HG02973 (cell line): ENCODE results near the gene AIFM1.
A peak's percentile ranks its signal among the peaks of the same experiment; 100 is the strongest.

Experiments
- ATAC-seq: cut with Tn5 transposase; IDR thresholded peaks from one replicate; pipeline ENCODE4 v1.9.1; 2021; ENCODE audit warnings: moderate library complexity; ENCODE audit not compliant: unreplicated experiment

Gene AIFM1

GRCh38 chrX:130170752-130171445 lies 5.3 kb upstream of the AIFM1 start:
- peak; percentile 62 for ATAC-seq

DNA sequence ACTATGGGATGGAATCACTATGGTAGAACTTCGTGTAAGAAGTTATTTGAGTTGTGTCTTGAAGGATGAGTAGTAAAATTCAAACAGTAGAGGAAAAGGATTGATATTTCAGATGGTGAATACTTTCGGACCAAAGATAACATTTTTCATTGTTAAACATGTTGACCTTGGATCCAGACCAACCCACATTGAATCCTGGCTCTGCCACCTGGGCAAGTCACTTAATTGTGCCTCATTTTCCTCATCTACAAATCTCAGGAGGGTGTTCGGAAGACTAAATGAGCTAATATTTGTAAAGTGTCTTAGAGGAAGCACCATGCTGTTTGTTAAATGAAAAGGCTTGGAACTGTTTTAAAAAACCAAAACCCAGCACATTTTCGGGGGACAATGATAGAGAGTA lies 1.4 kb upstream of the AIFM1 start:
- ATAC-seq, result no peak

DNA sequence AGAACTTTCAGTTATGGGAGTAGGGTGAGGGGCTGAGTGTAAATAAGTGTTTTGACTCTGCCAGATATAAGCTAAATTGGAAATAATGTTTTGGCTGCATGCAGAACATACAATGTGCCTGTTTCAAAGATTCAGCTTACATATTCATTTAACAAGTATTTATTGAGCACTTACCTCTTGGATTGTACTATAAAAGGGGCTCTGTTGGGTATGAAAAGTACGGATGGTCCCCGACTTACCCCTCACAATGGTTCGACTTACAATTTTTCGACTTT lies 799 bp upstream of the AIFM1 start:
- ATAC-seq, result no peak

GRCh38 chrX:130165181-130165702 lies 399 bp downstream of the AIFM1 start:
- peak; percentile 15 for ATAC-seq

GRCh38 chrX:130163398-130163797 lies 2.2 kb downstream of the AIFM1 start:
- ATAC-seq, result no peak

DNA sequence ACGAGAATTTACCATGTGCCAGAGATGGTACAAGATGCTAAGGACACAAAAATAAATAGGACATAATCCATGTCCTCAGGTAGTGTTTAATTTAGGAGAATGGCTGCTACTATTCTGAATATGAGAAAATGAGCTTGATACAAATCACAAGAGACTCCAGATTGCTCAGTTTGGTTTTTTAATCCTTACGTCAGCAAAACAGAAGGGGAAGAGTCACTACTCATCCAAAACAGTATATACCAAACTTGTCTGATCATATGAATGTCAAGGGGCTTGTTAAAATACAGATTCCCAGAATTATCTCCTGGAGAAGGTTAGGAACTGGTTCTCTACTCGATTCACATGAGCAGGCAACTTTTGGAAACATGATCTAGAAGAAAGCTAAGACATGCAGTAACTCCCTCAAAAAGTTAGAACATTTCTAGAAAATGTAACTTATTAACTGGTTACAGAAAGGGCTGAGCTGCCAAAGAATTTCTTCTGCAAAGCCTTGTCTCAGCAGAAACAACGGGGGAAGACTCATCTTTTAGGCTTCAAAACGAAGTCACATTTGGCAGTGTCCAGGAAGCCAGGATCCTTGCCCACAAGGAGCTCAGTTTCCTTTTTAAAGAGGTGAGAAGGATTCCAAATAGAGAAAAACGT lies 3.4 kb downstream of the AIFM1 start:
- ATAC-seq, result no peak

- ATAC-seq, result no peak
These were observed 5.9 kb downstream of the AIFM1 start for GRCh38 chrX:130159776-130160175.

DNA sequence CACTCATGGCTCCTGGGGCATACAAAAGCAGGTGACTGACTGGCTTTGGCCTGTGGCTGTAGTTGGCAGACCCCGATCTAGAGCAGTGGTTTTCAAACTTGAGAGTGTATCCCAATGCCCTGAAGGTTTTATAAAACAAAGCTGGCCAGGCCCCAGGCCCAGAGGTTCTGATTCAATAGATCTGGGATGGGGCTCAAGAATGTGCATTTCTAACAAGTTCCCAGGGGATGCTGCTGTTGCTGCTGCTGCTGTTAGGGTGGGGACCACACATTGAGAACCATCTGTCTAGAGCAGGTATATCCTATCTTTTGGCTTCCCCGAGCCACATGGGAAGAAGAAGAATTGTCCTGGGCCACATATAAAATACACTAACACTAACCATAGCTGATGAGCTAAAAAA lies 7.3 kb downstream of the AIFM1 start:
- ATAC-seq, result no peak

DNA sequence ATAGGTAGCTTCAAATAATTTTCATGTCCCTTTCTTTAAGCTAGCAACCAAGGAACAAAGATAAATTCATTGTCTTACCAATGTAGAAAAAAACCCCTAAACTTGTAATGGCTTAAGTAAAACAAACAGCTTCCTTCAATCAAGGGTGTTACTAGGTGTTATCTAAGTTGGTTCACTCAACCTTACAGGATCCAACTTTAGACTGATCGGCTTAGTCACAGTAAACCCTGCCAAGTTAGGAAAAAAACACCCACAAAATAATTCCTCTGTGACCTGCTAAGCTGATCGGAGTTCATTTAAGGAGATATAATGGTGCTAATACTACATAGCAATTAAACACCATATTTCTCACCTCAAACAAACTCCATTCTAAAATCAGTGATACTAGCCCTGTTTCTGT lies 10.1 kb downstream of the AIFM1 start:
- ATAC-seq, result no peak

GRCh38 chrX:130147631-130148030 lies 18.0 kb downstream of the AIFM1 start:
- no peak for ATAC-seq

DNA sequence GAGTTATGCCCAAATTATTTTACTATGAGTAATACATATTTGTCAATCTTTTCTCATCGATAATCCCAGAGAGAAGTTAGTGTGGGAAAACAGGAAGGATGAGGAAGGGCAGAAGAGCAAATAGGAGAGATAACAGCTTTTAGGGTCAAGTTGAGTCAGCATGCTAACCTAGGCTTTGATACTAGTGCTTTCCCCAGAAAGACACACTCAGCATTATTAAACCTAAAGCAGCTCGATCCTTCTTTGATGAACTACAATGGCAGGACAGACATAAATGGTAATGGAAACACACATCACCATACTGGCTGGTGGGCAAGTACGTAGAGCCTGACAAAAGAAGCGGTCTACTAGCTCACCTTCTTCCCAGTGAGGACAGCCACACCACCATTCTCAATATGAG lies 20.5 kb downstream of the AIFM1 start:
- no peak for ATAC-seq

- no peak for ATAC-seq
These were observed 21.1 kb downstream of the AIFM1 start for GRCh38 chrX:130144509-130144908.

DNA sequence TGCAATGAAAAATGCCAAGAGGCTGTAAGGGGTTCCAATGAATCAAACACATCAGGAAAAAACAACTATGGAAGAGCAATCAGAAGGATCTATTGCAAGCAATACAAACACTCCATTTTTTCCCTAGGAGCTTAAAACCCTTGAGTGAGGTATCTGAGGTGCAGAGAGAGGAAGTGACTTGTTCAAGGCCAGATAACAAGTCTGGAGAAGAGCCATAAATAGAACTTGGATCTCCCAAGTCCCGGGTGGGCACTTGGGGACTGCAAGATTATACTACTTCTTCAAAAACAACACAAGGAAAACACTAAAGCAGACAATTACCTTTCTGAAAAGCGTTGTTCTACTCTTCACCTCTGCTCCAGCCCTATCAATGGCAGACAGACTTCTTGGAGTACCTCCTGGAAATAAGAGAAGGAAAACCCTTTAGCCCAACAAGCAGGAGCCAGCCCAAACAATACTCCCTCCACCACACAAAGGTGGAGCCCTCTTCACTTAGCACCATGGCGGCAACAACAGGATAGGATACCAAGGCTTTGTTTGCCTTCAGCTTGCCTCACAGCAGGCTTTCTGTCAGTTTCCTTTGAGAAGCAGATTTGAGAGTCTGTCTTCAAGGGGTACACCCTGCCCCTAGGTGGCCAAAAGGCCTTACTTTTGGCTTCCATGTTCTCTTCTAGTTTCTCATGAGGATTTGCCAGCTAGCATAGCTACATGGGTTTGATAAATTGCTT lies 26.0 kb downstream of the AIFM1 start:
- no peak for ATAC-seq

DNA sequence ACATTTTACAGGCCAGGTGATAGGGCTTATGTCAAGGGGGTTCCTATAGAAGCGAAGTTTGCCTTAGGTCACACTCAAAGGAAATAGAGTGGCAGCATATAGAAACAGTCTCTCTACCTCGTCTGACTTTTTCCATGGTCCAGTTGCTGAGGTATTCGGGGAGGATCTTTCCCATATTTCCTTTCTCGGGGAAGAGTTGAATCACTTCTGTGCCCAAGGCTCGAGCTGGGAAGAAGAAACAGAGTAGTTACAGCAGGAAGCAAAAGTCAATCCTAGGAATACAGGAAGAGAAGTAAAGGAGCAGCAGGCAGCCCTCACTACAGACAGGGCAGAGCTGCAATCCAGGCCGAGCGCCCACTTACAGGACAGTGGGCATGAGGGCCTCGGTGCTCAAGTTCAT lies 28.7 kb downstream of the AIFM1 start:
- no peak for ATAC-seq

GRCh38 chrX:130136496-130136895 lies 29.1 kb downstream of the AIFM1 start:
- ATAC-seq, result no peak

DNA sequence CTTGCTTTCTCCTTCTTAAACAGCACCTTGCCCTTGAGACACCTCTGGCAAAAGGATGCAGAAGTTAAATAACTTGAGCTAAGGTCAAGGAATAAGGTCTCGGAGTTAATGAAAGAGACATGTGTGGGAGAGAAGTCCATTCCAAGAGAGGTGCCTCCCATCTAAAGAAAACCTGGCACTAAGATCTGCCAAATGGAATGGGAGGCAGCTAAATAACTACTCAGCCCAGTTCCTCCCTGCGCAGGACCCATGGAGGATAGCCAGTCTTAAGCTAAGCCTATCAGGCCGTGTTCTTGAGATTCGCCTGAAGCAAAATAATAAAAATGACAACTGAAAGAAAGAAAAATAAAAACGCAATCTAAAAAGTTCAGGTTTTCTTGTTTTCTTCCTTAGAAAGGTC lies 34.7 kb downstream of the AIFM1 start:
- no peak for ATAC-seq

DNA sequence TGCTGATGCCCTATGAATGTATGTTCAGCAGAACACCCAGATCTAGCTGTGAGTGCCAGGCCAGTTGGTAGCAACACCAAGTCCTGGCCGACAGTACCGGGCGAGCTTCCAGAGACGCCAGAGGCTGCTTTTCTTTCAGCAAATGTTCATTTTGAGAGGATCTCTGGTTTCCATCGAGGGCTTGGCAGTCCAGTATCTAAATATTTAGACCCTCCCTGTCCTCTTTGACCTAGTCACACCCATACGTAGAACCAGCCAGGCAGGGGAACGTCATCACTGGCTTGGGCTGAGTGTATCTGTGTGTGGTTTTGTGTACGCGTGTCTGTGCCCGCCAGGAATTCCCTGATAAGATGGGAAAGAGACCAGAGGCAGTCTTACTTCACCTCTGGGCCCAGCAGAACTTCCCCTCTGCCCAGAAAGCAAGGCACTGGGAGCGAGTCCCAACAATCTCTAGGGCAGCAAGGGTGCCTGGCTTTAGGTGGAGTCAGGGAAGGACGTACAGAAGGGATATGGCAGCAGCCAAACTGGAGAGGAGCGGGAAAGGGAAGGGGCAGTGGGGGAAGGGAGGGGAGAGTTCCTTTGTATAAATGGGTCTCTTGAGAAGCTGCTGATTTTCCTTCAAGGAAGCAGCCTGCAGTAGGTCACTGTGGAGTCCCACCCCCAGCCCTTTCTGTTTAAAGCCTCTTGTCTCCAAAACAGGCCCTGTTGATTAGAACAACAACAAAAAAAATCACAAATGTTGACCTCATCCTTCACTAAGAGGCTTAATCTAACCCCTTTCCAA lies 40.4 kb downstream of the AIFM1 start:
- no peak for ATAC-seq

DNA sequence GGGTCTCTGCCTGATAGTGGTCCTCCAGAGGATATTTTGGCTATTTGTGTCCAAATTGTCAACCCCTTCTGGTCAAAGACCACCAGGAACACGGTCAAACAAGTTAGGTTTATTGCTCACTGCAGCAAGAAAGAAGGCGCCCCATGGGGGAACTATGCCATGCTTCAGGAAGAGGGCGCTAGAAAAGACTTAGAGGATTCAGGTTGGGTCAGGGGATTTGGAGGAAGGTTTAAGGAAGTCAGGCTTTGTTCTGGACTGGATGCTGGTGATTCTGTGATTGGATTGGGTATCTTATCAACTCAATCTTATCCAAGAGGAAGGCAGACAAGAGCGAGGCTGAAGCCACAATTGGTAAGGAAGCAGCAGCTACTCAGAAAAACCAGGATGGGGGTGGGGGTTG lies 41.1 kb downstream of the AIFM1 start:
- ATAC-seq, result no peak

DNA sequence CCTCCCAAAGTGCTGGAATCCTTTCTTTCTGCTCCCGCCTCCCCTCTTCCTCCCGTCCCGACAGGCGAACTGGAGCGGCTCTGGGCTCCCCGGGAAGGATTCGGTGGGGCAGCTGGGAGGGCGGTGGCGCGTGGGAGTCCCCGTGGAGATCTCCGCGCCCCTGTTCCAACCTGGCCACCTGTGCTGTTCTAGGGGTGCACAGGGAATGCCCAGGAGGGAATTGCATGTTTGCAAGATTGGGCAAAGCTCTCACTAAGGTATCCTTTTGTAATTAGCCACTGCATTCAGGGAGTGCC lies 44.2 kb downstream of the AIFM1 start:
- ATAC-seq, result no peak

DNA sequence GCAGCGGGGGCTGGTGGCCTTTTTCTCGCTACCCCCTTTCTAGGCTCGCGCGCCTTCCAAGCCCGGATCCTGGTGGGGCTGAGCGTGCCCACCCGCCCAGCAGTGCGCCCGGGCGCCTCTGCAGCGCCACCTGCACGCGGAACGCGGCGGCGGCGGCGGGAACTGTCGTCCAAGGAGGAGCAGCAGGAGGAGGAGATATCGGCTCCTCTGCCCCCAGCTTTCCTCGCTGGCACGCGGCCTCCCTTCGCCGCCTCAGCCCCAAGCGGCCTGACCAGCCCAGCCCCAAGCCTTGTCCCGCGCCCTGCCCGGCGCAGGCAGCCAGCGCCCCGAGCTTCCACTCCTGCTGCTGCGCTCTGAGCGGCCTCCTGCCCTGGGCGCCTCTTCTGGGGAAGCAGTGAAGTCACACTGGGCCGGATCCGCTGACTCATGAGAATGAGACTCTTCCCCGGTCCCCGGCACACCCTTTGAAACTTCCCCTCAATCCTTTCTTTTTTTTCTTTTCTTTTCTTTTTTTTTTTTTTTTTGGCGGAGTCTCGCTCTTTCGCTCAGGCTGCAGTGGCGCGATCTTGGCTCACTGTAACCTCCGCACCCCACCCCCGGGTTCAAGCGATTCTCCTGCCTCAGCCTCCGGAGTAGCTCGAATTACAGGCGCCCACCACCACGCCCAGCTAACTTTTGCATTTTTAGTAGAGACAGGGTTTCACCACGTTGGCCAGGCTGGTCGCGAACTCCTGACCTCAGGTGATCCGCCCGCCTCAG lies 44.7 kb downstream of the AIFM1 start:
- peak; percentile 71 for ATAC-seq

DNA sequence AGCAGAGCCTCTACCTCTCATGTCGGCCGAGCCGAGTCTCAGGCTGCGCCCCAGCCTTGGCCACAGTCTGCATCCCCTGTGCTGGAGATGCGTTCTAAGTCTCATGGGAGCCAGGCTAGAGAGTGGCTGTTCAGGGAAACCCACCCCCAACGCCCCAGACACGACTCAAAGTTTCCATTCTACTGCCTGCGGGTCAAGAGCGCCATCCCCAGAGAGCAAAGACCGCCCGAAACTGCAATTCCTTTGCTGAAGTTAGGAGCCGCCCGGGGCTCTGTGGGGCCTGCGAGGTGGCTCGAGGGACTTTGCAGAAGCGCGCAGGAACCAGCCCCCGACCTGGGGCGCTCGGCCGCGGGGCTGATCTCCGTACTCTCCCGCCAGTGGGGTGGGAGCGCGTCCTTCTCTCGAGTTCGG lies 45.3 kb downstream of the AIFM1 start:
- peak; percentile 42 for ATAC-seq
